Kidney (tissue), 14 donors: ENCODE results near the gene ZKSCAN5. TPM values are rescaled to one million over a fixed set of nuclear protein-coding genes. Genes with fewer than 3 reads are reported as not detected.

Experiments
- DNase-seq, 5 donors: peaks; one replicate each; pipeline ENCODE4 v3.0.0-alpha.2; 2013 to 2020
- FAIRE-seq: peaks from 2 replicates; lab custom pipeline; 2012; peaks lifted over from hg19 to GRCh38; lab: Jason Lieb, UNC
- H3K27ac ChIP-seq, 2 donors: one replicate each; pipeline ENCODE4 v1.7.0; 2013; ENCODE audit warnings: low read depth in 2 of 2, low read length in 2 of 2, inconsistent platforms in 1 of 2
- H3K27me3 ChIP-seq: one replicate; pipeline ENCODE4 v1.7.1; 2013; ENCODE audit warnings: low read length, inconsistent platforms; ENCODE audit not compliant: control insufficient read depth, insufficient read depth
- H3K36me3 ChIP-seq, 3 donors: one replicate each; pipeline versions ENCODE4 v1.7.0 to v1.7.1; 2013; ENCODE audit warnings: low read length in 3 of 3, control low read depth in 1 of 3, inconsistent platforms in 1 of 3; ENCODE audit not compliant: insufficient read depth in 3 of 3, control insufficient read depth in 2 of 3
- H3K4me1 ChIP-seq, 3 donors: one replicate each; pipeline versions ENCODE4 v1.7.0 to v1.7.1; 2013; ENCODE audit warnings: low read length in 3 of 3, inconsistent platforms in 1 of 3, low read depth in 1 of 3; ENCODE audit not compliant: control insufficient read depth in 2 of 3, insufficient read depth in 2 of 3
- H3K4me3 ChIP-seq, 3 donors: one replicate each; pipeline versions ENCODE4 v1.7.0 to v1.8.1; 2013; ENCODE audit warnings: low read length in 3 of 3, control low read depth in 1 of 3, inconsistent platforms in 1 of 3
- H3K9ac ChIP-seq, 3 donors: one replicate each; pipeline versions ENCODE4 v1.7.0 to v1.7.1; 2013; ENCODE audit warnings: low read length in 3 of 3, control low read depth in 1 of 3, inconsistent platforms in 1 of 3
- H3K9me3 ChIP-seq, 3 donors: one replicate each; pipeline versions ENCODE4 v1.7.0 to v1.7.1; 2013; ENCODE audit warnings: low read length in 3 of 3, control low read depth in 1 of 3, inconsistent platforms in 1 of 3; ENCODE audit not compliant: control insufficient read depth in 2 of 3, insufficient read depth in 1 of 3
- CTCF ChIP-seq: IDR thresholded peaks from 3 replicates; pipeline ENCODE4 v1.5.1; 2012; ENCODE audit warnings: mild to moderate bottlenecking, moderate library complexity, borderline replicate concordance; ENCODE audit not compliant: insufficient read depth; ENCODE audit errors: extremely low read depth
- intact Hi-C: fragments of 100-400 bp; cut with DNase I; formaldehyde crosslinking; loops from one replicate; pipeline ENCODE4 v1.11.1; 2022
- polyA plus RNA-seq: library from polyadenylated mRNA; stranded (reverse); fragments of 350-450 nt; fragmentation: Illumina TruSeq; extraction: RNeasy Lipid Tissue Mini Kit (QIAGEN cat#74804); gene quantifications from one replicate; pipeline ENCODE4 v1.2.3, GENCODE V29; 2014; ENCODE audit warnings: low read depth, low replicate concordance; ENCODE audit not compliant: insufficient read depth
- total RNA-seq: library from RNA; stranded (reverse); fragmentation: NEBNext Ultra II Directional; extraction: Animal tissue kit (Norgen Biotek cat#: 25700); gene quantifications from one replicate; pipeline ENCODE4 v1.2.1, GENCODE V29; 2021
- donor health status: control.
- donor health status: control.
- donor health status: control.
- donor health status: control.
- donor health status: control.
- donor health status: DM: yes; HTN: yes; CAD: no.
- donor health status: Normal renal cell carcinoma (clear cell type).

ZKSCAN5 gene
- total and polyA plus RNA-seq, 2 donors from 2014 or later: 4.6 to 9.1 TPM

- intact Hi-C loops: no loop called here
- H3K4me3 ChIP-seq: peak overlapping the region; percentile 76 to 96 (median 81)
- FAIRE-seq: no peak
- H3K27ac ChIP-seq: peak overlapping the region in 1 of 2 donors; percentile 41
- no peaks in the 10 kb centered on the region for H3K9me3 ChIP-seq
- peaks cover 0 to 8% (median 3%) of the 10 kb centered on the region in 3 donors for H3K4me1 ChIP-seq
- no peaks in the 10 kb centered on the region for H3K36me3 ChIP-seq
- peak in 3 of 5 donors; percentile 24 to 83 (median 67) for DNase-seq
- peak overlapping the region; percentile 30 to 69 (median 65) for H3K9ac ChIP-seq
- no peak for TF ChIP-seq CTCF
- H3K27me3 ChIP-seq: no peaks in the 10 kb centered on the region
Measured at GRCh38 chr7:99473315-99473596, 31.2 kb upstream of the ZKSCAN5 start.

- intact Hi-C loops: no loop called here
- peaks cover 0 to 8% (median 3%) of the 10 kb centered on the region in 3 donors for H3K4me1 ChIP-seq
- no peaks in the 10 kb centered on the region for H3K27me3 ChIP-seq
- DNase-seq (no peak), FAIRE-seq (no peak)
- H3K9ac ChIP-seq: no peak overlapping the region
- no peak overlapping the region for H3K4me3 ChIP-seq
- H3K27ac ChIP-seq: no peak overlapping the region
- TF ChIP-seq CTCF: no peak
- H3K36me3 ChIP-seq: peaks cover 0 to 2% (median 0%) of the 10 kb centered on the region in 3 donors
- no peaks in the 10 kb centered on the region for H3K9me3 ChIP-seq
Measured at GRCh38 chr7:99476107-99476506, 28.4 kb upstream of the ZKSCAN5 start.

GRCh38 chr7:99478464-99479440 lies 25.7 kb upstream of the ZKSCAN5 start:
- no peak overlapping the region for H3K27ac ChIP-seq
- no peak for DNase-seq

More at GRCh38 chr7:99478464-99479440, 25.7 kb upstream of the ZKSCAN5 start:
- no peaks in the 10 kb centered on the region for H3K27me3 ChIP-seq
- FAIRE-seq: no peak
- peaks cover 0 to 2% (median 0%) of the 10 kb centered on the region in 3 donors for H3K36me3 ChIP-seq
- intact Hi-C loops: no loop called here
- no peak for TF ChIP-seq CTCF
- H3K4me3 ChIP-seq: no peak overlapping the region
- peaks cover 0 to 3% (median 0%) of the 10 kb centered on the region in 3 donors for H3K4me1 ChIP-seq
- no peaks in the 10 kb centered on the region for H3K9me3 ChIP-seq
- no peak overlapping the region for H3K9ac ChIP-seq
